ENCODE results near the gene LRRC8D. TPM values are rescaled to one million over a fixed set of nuclear protein-coding genes. Genes with fewer than 3 reads are reported as not detected.

The LRRC8D gene
- total and polyA plus RNA-seq, 8 donors = 14.3 to 23.6 (median 17.0) TPM

GRCh38 chr1:89986020-89986419 is 165.2 kb downstream of the LRRC8D start:
- Histone ChIP-seq H3K27ac (no peak overlapping the region), H3K4me3 (no peak overlapping the region), H3K36me3 (no peaks in the 10 kb centered on the region), H3K9me3 (no peaks in the 10 kb centered on the region), H3K27me3 (no peaks in the 10 kb centered on the region), H3K4me1 (no peaks in the 10 kb centered on the region)
- intact Hi-C loops (cut with DNase I) = loop anchor here (5.0 to 10.0 kb wide), 3 partner anchors 181 to 354 kb away; partner anchors contain the start of gene LRRC8C (in 1 of the 2)
- no peak for TF ChIP-seq CTCF (IDR thresholded peaks at IDR 0.05)
- ATAC-seq (peak; percentile 32), DNase-seq (no peak)

Other genes with a start within 250 kb of the LRRC8D start
- gene LRRC8C, start 187.9 kb upstream of the LRRC8D start, total RNA-seq = 10 to 100 TPM; 11.4 to 11.6 TPM
- 1 to 10 TPM; 8.3 to 9.7 (median 9.0) TPM for gene LRRC8C, start 187.9 kb upstream of the LRRC8D start, polyA plus RNA-seq (ENCODE audit: insufficient read length in 6 of 6)
- 10 to 100 TPM; 12.7 to 16.4 TPM for gene ZNF326, start 174.1 kb downstream of the LRRC8D start, total RNA-seq
- 10 to 100 TPM; 71.6 to 96.4 (median 74.8) TPM for gene ZNF326, start 174.1 kb downstream of the LRRC8D start, polyA plus RNA-seq (ENCODE audit: insufficient read length in 6 of 6)